Measurements from ENCODE around the gene PRKAR2A.
A peak's percentile ranks its signal among the peaks of the same experiment; 100 is the strongest.
"Not testable (repeated sequence)": the region's sequence is repeated elsewhere in the genome, so short reads cannot be mapped to it uniquely, and the experiment has no call there.

Gene PRKAR2A

GRCh38 chr3:48739955-48740823 is 107.5 kb downstream of the PRKAR2A start:
- TF ChIP-seq CTCF (IDR thresholded peaks at IDR 0.05; ENCODE audit: low read depth, low read length, missing control alignments), result peak; percentile 91
- DNase-seq (ENCODE audit: low read depth), result no peak
- no peak overlapping the region for H3K4me3 ChIP-seq (ENCODE audit: low read depth, low read length)

DNA sequence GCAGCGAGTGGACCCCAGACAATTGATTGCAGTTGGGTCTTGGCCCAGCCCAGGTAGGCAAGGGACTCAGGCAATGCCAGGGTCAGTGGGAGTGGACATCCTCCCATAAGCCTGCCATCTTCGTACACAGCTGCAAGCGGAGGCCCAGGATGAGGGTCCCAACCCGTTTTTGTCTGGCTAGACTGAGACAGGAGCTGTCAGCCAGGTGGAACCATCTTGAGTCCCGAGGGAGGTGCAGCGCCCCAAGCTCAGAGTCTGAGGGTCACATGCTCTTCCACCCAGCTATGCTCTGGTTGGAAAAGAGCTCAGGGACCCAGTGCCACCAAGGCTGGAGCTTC is 108.1 kb downstream of the PRKAR2A start:
- no peak overlapping the region for H3K4me3 ChIP-seq (ENCODE audit: low read depth, low read length)
- no peak for DNase-seq (ENCODE audit: low read depth)
- no peak for TF ChIP-seq CTCF (IDR thresholded peaks at IDR 0.05; ENCODE audit: low read depth, low read length, missing control alignments)

- no peak overlapping the region for H3K4me3 ChIP-seq (ENCODE audit: low read depth, low read length)
- TF ChIP-seq CTCF (IDR thresholded peaks at IDR 0.05; ENCODE audit: low read depth, low read length, missing control alignments), result no peak
- no peak for DNase-seq (ENCODE audit: low read depth)
Measured at GRCh38 chr3:48738926-48739616, 108.6 kb downstream of the PRKAR2A start.

DNA sequence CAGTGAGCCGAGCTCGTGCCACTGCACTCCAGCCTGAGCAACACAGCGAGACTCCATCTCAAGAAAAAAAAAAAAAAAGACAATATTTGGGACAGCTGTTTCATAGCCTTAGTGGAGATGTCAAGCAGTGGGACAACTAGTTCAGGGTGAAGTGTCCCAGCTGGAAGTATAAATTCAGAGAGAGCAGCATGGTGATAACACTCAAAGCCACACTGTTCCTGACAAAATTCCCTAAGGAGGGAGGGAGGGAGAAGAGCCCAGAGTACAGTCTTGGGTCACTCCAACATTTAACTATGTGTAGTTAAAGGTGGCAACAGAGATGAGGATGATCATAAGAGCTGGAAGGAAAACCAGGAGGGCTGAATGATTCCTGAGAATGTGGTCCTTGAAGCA is 109.5 kb downstream of the PRKAR2A start:
- no peak for DNase-seq (ENCODE audit: low read depth)
- no peak for TF ChIP-seq CTCF (IDR thresholded peaks at IDR 0.05; ENCODE audit: low read depth, low read length, missing control alignments)
- H3K4me3 ChIP-seq (ENCODE audit: low read depth, low read length), result no peak overlapping the region

- not testable (repeated sequence) for DNase-seq (ENCODE audit: low read depth); H3K4me3 ChIP-seq (ENCODE audit: low read depth, low read length)
Measured at GRCh38 chr3:48735075-48735767, 112.5 kb downstream of the PRKAR2A start.

DNA sequence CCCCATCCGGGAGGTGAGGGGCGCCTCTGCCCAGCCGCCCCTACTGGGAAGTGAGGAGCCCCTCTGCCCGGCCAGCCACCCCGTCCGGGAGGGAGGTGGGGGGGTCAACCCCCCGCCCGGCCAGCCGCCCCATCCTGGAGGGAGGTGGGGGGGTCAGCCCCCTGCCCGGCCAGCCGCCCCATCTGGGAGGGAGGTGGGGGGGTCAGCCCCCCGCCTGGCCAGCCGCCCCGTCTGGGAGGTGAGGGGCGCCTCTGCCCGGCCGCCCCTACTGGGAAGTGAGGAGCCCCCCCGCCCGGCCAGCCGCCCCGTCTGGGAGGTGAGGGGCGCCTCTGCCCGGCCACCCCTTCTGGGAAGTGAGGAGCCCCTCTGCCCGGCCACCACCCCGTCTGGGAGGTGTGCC is 113.1 kb downstream of the PRKAR2A start:
- DNase-seq (ENCODE audit: low read depth); H3K4me3 ChIP-seq (ENCODE audit: low read depth, low read length): not testable (repeated sequence)

GRCh38 chr3:48733752-48734518 is 113.7 kb downstream of the PRKAR2A start:
- not testable (repeated sequence) for H3K4me3 ChIP-seq (ENCODE audit: low read depth, low read length); DNase-seq (ENCODE audit: low read depth)

DNA sequence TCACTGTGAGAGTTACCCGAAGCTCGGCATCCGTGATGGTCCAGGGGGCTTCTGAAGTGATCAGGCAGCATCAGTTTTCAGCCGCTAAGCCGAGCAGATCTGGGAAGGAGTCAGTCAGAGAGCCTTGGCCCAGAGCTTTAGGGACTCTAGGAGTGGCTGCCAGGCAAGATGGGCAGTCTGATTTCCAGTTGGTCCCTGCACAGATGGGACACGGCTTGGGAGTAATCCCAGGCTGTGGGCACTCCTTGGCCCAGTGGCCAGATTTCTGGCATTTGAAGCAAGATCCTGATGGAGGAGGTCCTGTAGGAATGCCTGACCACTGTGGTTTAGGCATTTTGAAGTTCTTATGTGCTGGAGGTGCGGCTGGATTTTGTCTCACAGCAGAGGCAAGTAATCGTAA is 120.2 kb downstream of the PRKAR2A start:
- TF ChIP-seq CTCF (IDR thresholded peaks at IDR 0.05; ENCODE audit: low read depth, low read length, missing control alignments), result no peak
- no peak overlapping the region for H3K4me3 ChIP-seq (ENCODE audit: low read depth, low read length)
- no peak for DNase-seq (ENCODE audit: low read depth)

DNA sequence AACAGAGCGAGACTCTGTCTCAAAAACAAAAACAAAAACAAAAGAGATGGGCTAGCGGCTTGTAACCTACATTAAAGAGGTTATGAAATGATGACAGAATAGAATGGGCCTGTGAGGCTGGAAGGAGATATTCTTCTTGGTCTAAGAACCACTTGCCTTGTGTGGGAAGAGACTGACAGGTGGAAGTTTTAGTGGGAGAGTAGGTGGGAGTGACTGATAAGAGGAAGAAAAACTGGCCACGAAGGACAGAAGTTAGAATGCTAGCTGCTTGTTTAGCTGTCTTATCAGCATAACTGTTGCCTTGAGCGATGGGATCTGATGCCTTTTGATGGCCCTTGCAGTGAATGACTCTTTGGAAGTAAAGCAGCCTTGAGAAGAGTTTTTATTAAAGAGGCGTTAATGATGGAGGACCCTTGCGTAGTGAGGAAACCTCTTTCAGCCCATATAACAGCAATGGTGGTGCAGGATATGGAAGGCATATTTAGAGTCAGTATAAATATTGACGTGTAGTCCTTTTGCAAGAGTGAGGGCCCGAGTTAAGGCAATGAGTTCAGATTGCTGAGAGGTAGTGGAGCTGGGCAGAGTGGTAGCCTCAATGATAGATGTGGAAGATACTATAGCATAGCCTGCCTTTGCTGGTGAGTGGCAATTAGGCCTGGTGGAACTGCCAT is 122.4 kb downstream of the PRKAR2A start:
- DNase-seq (ENCODE audit: low read depth); H3K4me3 ChIP-seq (ENCODE audit: low read depth, low read length): not testable (repeated sequence)

Data from GM12864 (cell line).